GM18867 (cell line): ENCODE data around the gene ITGA11.
"Not testable (repeated sequence)": the region's sequence is repeated elsewhere in the genome, so short reads cannot be mapped to it uniquely, and the experiment has no call there.

Source experiments
- ATAC-seq: cut with Tn5 transposase; IDR thresholded peaks from one replicate; pipeline ENCODE4 v1.9.1; 2021; ENCODE audit warnings: mild to moderate bottlenecking, moderate library complexity; ENCODE audit not compliant: unreplicated experiment

Gene ITGA11

DNA sequence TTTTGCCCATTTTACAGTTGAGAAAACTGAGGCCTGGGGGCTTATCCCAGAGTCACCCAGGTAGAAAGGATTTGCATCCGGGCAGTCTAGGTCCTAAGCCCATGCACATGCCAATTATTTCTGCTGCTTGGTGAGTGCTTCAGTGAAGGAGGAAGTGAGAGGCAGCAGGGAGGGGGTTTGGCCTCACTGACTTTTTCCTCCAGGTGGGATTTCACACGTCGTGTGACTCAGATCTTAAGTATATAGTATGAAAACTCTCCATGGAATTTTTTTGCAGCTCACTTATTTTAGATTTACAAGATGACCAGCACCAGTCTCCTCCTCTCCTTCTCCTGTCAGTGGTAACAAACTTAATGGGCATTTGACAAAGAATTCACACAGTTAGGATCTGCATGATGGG lies 4.6 kb downstream of the ITGA11 start:
- ATAC-seq: no peak

DNA sequence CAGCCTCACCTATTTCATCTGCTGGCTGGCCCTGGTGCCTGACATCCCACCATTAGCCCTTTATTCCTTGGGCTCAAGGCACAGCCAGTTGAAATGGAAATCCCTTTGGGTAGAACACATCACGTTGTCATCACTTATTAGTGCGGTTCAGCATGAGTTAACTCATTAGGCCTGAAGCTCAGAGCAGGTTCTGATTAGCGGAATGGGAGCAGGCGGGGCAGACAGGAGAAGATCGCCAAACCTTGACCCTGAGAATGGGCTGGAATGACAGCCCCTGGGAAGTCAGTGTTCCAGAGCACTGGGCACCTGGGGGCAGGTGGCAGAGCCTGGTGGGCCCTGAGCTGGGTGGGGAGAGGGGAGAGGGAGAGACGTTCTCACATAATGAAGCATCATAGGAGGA lies 5.8 kb downstream of the ITGA11 start:
- no peak for ATAC-seq

DNA sequence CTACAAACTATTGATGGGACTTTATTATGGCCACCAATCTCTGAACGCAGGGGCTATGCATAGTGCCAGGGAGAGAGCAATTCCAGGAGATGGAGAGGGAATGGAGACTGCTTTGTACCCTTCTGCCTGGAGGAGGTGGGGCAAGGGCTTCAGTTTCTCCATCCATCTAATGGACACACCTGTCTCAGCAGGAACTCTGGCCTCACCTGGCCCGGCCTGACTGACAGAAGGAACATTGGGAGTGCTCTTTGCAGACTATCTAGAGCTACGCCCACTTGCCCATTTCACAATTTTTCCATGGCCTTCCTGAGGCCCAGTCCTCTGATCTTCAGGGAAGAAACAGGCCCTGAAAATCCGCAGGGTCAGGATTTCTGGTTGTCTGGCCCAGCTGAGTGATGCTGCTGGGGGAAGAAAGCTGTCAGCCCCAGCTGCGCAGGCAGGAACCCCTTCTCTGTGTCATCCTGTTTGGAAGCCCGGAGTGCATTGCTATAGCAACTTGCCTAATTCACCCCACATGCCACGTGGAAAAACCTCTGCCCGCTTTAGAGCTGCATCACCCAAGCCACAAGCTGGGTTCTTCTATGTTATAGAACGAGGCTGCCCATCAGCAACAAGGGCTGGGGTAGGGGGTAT lies 6.4 kb downstream of the ITGA11 start:
- ATAC-seq: no peak

DNA sequence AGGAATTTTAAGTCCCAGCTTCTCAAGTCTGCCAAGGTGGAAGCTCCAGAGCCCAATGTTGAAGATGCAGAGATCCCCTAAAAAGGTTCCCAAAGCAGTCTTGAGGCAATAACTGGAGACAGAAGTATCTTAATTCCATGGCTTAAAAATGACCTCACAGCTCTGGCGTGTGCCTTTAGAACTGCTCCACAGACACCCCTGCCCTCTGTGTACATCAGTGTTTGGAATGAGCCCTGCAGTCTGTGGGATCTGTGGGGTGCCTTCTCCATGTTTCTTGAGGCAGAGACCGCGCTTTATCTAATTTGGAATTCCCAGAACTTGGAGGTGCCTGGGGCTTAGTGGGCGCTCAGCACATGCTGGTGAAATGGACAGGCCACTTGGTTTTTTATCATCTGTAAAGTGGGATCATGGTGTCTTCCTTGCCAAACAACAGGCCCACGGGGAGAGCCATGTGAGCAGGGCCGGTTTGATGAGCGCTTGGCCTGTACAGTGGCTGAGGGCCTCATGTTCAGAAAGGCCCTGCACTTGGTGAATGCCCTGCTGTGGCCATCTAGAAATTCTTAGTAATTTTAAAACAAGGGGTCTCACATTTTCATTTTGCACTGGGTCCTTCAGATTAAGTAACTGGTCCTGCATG lies 7.1 kb downstream of the ITGA11 start:
- no peak for ATAC-seq

DNA sequence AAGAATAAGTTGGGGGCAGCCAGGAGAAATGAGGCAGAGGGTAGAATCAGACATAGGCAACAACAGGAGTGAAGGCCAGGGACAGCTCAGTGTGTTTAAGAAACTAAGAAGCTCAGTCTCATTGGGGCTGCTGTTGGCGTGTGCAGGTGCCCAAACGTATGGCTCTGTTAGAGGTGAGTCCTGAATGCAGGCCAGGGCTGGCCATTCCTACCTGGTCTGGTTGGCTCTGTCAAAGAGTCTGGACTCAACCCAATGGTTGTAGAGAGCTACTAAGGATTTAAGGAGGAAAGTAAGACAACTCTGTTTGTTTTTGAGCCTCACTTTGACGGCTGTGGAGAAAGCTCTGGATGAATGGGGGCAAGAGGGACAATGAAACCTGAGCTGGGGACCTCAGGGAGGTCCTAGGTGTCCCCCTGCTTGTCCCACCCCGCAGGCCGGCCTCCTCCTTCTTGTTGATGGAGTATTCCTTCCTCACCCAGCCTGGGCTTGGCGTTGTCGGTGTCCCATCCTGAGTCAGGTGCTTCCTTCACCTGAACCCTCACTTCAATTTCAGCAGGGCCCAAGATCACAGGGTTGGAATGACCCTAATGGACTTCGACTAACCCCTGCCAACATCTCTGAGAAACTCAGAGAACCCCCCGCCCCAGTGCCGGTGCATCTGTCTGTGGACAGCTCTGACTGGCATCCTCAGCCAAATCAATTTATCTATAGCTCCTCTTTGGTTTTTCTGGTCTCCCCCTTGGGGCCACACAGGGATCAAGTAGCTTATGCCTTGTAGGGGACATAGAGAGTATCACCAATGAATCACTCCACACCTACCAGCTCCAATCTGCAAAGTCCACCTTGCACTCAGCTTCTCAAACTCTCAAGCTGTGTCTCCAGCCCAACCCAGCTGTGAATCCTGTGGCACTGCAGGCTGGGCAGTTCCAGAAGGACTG lies 8.3 kb downstream of the ITGA11 start:
- no peak for ATAC-seq

DNA sequence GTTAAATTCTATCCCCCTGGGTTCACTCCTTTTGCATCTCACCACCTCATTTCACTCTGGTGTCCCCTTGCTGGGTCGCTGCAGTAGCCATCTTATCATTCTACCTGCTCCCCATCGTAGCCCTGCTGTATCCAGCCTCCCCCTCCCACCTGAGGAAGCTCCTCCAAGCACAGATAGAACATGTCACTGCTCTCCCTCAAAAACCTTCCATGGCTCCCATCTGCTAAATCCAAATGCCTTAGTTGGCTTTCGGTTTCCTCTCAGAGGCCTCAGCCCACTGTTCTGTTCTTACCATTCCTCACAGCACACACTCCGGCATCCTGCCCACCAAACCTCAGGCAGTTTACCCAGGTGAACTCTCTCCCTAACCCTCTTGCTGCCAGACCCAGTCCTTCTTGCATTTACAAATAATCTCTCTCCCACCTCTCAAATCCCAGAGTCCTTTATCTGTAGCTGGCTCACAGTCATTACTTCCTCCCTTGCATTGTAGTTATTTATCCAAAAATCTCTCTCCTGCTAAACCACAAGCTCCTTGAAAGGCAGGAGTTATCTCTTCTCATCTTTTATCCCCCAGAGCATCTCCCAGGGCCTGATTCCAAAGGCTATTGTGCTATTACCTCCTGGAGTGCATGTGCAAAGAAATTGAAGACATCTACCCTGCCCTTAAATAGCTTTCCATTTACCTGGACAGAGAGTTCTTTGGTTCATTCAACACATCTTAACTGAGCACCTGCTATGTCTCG lies 9.4 kb downstream of the ITGA11 start:
- not testable (repeated sequence) for ATAC-seq

DNA sequence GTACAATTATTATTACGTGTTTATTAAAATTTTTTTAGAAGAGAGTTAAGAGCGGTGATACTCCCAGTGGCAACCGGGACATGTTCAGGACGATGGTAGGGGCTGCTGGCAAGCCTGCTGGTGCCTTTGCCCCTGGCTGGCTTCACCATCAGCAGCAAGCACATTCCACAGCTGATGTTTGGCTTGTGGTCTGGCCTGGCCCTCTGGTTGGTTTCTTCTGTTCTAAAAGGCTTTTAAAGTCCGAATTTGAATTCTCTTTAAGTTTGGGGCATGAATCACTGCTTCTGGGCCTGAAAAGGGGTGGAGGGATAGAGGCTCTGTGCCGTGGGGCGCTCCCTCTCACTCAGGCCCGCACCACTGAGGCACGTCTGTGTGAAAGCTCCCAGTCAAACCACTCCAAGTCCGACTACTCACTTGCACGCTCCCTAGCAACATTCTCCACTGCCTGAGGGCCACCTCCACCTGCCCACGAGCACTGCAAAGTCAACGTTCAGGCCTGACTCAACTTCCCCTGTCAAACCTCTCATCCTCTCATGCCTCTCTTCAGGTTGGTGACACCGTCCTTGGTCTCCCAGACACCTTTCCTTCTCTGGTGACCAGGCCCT lies 10.1 kb downstream of the ITGA11 start:
- ATAC-seq: no peak

DNA sequence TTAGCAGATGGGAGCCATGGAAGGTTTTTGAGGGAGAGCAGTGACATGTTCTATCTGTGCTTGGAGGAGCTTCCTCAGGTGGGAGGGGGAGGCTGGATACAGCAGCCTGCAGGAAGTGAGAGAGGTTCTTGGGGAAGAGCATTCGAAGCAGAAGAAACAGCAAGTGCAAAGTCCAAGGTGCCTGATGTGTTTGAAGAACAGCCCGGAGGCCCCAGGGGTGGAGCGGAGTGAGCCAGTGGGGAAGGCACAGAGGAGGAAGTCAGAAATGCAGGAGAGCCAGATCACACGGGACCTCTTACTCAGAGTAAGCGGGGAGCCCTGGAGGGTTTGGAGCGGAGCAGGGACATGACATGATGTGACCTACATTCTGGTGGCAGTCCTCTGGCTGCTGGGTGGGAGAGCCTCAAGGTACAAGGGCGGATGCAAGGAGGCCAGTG lies 10.8 kb downstream of the ITGA11 start:
- ATAC-seq: no peak

DNA sequence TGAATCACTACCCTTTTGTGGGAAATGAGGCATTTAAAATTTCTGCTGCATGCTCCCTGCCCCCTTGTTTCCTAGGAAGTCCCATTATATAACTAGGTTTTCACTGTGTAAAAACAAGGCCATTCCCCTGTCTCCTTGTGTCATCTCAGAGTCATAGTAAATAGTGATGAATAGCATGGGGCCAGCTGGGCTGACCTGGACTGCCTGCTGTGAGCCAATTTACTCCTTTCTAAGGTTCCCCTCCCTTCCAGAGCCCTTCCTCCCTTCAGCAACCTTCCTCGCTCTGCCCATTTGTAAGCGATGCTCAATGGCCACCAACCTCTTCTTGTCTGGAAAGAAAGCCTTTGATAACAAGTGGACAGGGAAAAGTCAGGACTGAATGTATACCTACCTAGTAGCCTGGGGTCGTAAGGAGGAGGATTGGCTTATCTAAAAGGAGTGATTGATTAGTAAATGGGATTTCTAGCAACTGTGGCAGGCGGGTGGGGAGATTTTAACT lies 11.7 kb downstream of the ITGA11 start:
- ATAC-seq: no peak

DNA sequence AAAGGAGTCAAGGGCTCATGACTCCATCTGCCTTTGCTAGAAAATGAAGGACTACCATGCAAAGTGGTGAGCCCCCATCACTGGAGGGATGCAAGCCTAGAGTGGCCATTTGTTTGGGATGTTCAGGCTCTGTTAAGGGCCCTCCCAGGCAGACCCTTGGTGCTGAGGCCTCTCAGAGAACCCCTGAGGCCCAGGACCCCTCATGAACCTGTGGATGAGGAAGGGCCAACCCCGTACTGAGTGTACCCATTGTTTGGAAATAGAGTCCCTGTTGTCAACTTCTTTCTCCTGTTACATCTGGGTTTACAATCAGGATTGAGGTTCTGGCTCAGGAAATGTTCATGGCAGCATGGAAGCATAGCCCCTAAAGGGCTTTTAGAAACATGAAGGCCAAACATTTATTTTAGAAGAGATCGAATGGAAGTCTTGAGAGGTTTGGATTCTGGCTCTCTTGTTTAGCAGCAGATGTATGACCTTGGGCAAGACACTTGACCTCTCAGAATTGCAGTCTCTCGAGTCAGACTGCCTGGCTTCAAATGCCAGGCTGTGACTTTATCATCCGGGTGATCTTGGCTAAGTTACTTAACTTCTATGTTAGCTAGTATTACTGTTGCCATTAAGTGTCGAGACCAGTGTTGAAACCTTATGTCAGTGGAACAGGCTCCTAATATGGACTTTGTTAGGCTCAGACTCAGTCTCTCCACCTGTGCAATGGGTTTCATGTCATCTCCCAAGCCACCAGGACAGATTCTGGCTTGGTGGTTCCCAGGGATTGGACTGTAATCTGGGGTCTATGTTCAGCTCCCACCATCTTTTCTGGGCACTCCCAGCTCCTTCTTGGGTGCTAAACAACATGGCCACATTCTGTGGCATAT lies 12.4 kb downstream of the ITGA11 start:
- no peak for ATAC-seq

DNA sequence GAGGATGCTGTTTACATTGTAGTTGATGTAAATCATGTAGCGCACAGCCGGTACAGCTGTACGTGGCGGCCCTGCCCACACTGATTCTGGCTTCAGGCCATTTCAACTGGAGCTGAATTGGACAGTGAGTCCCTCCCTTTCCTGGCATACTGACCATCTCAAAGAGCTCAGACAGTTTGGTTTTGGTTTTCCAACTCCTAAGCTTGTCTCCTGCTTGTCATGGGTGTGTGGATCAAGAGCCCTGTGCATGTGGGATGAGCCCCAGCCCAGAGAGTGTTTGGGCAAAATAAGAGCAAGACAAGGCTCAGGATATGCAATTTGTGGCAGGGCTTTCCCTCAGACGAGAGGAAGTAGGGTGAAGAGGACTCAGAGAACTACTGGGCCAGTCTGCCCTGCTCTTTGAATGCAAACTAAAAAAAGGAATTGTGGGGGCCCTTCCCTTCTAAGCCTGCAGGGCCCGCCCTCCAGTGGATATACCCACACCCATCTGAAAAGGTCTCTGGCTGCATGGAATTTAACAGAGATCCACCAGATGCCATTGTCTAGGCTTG lies 13.3 kb downstream of the ITGA11 start:
- ATAC-seq: no peak

DNA sequence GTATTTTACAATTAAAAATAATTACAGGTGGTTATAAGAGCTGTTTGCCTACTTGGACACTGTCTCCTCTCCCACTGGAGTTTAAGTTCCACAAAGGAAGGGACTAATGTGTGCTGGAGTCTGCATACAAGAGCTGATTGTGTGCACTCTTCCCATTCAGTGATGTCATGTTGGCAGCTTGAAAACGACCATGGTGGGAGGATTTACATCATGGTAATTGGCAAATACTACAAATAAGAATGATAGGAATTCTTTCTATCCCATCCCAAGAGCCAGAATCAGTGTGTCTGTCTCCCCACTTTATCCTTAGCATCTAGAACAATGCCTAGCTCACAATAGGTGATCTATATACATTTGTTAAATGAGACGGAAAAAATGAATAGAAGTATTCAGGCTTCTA lies 14.1 kb downstream of the ITGA11 start:
- no peak for ATAC-seq

DNA sequence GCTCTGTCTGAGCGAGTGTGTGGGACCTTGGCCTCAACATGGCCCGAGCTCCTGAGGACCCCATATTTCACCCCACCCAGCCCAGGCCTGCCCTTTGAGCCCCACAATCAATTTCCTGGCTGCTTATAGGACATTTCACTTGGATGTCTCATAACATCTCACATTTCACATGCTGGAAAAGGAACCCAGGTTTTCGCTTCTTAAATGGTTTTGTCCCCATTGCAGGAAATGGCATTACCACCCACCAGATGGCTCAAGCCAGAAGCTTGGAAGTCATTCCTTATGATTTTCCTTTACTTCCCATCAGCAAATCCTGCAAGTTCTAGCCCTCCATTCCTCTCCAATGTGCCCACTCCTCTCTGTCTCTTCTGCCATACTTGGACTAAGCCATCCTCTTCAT lies 14.9 kb downstream of the ITGA11 start:
- ATAC-seq: no peak

DNA sequence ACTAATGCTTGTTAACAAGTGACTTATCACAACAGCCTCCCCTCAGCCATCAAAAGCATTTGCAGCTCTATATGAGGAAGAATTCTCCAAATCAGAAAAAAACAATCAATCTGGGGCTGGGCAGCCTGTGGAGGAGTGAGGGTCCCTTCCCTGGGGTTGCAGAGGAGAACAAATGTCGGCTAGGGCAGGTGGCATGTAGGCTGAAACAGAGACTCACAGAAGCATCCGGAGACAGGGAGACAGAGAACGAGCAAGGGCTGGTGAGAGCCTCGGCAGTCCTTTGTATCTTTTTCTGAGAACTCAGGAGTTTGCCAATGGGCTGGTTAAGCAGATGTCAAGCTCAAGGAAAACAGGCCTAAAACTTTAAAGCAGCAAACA lies 15.8 kb downstream of the ITGA11 start:
- no peak for ATAC-seq

DNA sequence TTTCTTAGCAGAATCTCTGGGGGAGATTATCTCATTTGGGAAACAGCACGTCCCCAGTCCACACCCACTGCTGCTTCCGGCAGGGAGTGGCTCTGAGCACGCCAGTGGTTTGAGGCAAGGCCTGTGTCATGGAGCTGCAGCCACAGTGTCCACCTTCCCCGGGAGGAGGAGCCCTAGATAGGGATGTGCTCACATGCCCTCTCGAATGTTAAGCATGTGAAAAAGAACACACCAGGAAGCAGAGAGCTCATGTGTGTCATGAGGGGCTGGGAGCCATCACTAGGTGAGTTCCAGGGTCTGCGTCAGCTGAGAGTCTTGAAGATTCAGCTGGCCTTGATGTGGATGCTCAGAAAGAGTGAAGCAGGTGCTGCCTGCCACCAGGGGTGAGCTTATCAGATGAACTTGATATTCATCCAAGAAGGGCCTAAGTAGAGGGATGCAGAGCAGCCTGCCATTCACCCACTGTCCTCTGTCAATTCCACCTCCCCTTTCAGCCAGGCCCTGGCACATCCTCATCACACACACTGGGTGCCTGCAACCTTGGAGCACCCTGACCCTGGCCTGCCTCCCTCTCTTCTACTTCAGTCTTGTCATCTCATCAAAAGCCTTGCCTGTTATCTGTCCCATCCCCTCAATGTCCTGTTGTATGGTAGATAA lies 16.3 kb downstream of the ITGA11 start:
- ATAC-seq: no peak

DNA sequence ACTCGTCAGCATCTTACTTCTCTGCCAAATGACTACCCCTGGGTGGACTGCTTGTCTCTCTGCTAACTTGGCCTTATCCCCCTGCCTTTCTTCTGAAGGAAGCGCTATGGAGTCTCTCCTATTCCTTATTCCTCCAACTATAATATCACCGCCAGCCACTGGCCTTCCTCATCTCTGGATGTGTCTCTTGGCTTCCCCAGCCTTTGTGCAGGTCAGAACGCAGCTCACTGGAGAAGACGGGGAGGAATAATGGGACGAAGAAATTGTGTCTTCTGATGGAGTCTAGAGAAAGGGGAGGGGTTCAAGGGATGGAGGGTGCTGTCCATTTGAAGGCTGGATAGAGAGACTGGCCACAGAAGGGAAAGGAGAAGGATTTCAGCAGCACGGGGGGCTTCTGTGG lies 16.9 kb downstream of the ITGA11 start:
- no peak for ATAC-seq

DNA sequence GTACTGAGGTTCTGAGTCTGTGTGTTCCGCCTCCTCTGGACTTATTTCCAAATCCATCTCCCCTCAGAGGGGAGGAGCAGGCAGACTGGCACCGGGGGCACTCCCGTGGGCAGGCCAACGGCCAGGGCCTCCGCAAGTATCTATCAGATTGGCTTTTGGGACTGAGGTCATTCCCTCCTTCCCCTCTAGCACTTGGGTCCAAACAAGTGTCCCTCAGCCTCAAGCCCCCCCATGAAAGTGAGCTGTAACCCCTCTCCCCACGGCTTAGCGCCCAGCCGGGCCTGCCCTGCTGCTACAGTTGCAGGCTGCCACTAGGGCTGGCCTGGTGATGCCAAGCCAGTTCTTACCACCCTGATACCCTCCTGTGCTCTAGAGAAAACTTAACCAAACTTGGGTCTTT lies 17.4 kb downstream of the ITGA11 start:
- ATAC-seq: no peak

DNA sequence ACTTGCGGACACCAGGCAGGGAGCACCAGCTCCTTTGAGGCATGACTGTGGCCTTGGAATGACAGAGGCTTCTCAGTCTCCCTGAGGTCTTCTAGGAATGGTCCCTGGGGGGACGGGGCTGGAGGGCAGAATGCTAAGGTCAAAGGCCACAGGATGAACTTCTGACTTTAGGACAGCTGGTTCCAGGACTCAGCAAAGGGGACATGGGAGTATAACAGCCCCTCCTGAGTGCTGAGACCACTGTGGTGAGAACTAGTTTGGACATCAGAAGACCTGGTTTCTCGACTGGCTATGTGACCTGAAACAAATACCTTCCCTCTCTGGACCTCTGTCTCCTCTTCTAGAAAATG lies 17.8 kb downstream of the ITGA11 start:
- ATAC-seq: no peak
